Measurements from ENCODE around the gene PIGU.

Gene PIGU

DNA sequence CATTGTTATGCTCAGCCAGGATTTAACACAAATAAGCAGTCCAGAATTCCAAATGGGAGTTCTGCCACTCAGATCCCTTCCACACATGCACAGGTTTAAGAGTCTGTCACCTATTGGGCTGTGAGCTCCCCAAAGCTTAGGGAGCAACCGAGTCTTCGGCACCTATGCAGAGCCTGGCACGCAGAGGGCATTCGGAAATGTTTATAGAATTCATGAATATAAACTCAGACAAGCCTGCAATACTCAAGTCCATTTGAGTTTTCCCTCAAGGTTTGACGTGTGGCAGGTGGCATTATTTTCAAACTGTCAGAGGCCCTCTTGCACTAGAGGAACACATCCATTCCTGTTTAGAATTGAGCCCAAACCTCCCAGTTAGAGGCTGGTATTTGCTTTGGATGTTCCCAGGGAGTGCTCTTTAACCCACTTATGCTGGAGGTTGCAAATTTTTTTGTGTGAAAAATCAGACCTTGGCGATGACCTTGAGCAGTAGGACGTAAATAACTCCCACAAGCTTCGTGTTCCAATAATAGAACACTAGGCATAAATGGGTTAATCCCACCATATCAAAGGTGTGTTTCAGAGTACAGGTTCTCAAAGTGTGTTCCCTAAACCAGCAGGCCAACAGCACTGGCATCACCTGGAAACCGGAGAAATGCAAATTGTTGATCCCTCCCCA lies 90.3 kb downstream of the PIGU start:
- Histone ChIP-seq H3K27ac (replicated peaks) (no peak overlapping the region), H3K4me3 (replicated peaks; ENCODE audit: insufficient read depth, low read length) (no peak overlapping the region), H3K27me3 (ENCODE audit: insufficient read depth, poor library complexity, severe bottlenecking) (no peaks in the 10 kb centered on the region)
- DNase-seq (ENCODE audit: low read depth in 1 of 2, low spot score in 1 of 2) = no peak
- TF ChIP-seq, protein P1, sequence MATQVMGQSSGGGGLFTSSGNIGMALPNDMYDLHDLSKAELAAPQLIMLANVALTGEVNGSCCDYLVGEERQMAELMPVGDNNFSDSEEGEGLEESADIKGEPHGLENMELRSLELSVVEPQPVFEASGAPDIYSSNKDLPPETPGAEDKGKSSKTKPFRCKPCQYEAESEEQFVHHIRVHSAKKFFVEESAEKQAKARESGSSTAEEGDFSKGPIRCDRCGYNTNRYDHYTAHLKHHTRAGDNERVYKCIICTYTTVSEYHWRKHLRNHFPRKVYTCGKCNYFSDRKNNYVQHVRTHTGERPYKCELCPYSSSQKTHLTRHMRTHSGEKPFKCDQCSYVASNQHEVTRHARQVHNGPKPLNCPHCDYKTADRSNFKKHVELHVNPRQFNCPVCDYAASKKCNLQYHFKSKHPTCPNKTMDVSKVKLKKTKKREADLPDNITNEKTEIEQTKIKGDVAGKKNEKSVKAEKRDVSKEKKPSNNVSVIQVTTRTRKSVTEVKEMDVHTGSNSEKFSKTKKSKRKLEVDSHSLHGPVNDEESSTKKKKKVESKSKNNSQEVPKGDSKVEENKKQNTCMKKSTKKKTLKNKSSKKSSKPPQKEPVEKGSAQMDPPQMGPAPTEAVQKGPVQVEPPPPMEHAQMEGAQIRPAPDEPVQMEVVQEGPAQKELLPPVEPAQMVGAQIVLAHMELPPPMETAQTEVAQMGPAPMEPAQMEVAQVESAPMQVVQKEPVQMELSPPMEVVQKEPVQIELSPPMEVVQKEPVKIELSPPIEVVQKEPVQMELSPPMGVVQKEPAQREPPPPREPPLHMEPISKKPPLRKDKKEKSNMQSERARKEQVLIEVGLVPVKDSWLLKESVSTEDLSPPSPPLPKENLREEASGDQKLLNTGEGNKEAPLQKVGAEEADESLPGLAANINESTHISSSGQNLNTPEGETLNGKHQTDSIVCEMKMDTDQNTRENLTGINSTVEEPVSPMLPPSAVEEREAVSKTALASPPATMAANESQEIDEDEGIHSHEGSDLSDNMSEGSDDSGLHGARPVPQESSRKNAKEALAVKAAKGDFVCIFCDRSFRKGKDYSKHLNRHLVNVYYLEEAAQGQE (IDR thresholded peaks at IDR 0.05; ENCODE audit: insufficient replicate concordance, low read depth) = no peak
- TF ChIP-seq POLR2AphosphoS5 (IDR thresholded peaks at IDR 0.05; ENCODE audit: low read depth) = no peak
- TF ChIP-seq GABPA (IDR thresholded peaks at IDR 0.05; ENCODE audit: low read depth) = no peak
- TF ChIP-seq, protein P2, sequence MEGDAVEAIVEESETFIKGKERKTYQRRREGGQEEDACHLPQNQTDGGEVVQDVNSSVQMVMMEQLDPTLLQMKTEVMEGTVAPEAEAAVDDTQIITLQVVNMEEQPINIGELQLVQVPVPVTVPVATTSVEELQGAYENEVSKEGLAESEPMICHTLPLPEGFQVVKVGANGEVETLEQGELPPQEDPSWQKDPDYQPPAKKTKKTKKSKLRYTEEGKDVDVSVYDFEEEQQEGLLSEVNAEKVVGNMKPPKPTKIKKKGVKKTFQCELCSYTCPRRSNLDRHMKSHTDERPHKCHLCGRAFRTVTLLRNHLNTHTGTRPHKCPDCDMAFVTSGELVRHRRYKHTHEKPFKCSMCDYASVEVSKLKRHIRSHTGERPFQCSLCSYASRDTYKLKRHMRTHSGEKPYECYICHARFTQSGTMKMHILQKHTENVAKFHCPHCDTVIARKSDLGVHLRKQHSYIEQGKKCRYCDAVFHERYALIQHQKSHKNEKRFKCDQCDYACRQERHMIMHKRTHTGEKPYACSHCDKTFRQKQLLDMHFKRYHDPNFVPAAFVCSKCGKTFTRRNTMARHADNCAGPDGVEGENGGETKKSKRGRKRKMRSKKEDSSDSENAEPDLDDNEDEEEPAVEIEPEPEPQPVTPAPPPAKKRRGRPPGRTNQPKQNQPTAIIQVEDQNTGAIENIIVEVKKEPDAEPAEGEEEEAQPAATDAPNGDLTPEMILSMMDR (IDR thresholded peaks at IDR 0.05; ENCODE audit: insufficient read depth, low read length) = no peak

DNA sequence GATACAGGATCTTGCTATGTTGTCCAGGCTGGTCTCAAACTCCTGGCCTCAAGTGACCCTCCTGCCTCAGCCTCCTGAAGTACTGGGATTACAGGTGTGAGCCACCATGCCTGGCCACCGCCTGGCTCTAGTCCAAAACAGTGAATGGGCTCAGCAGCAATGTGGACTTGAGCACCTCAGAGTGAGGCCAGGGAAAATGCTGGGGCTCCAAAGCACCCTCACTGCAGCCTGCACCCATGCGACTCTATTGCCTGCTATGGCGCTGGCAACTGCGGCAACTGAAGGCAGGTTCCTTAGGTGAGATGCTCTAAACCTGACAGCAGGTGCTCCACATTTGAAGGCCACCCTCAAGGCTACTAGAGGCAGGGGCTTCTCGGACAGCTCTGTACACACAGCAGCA lies 91.9 kb downstream of the PIGU start:
- TF ChIP-seq GABPA (IDR thresholded peaks at IDR 0.05; ENCODE audit: low read depth) = no peak
- TF ChIP-seq, protein P2 (IDR thresholded peaks at IDR 0.05; ENCODE audit: insufficient read depth, low read length) = no peak
- no peak for TF ChIP-seq POLR2AphosphoS5 (IDR thresholded peaks at IDR 0.05; ENCODE audit: low read depth)
- TF ChIP-seq, protein P1 (IDR thresholded peaks at IDR 0.05; ENCODE audit: insufficient replicate concordance, low read depth) = no peak
- TF ChIP-seq SPI1 (IDR thresholded peaks at IDR 0.05; ENCODE audit: borderline replicate concordance, low read depth) = no peak
- no peak for DNase-seq (ENCODE audit: low read depth in 1 of 2, low spot score in 1 of 2)
- H3K27ac ChIP-seq (replicated peaks) = no peak overlapping the region
- no peak overlapping the region for H3K4me3 ChIP-seq (replicated peaks; ENCODE audit: insufficient read depth, low read length)
- no peaks in the 10 kb centered on the region for H3K27me3 ChIP-seq (ENCODE audit: insufficient read depth, poor library complexity, severe bottlenecking)

DNA sequence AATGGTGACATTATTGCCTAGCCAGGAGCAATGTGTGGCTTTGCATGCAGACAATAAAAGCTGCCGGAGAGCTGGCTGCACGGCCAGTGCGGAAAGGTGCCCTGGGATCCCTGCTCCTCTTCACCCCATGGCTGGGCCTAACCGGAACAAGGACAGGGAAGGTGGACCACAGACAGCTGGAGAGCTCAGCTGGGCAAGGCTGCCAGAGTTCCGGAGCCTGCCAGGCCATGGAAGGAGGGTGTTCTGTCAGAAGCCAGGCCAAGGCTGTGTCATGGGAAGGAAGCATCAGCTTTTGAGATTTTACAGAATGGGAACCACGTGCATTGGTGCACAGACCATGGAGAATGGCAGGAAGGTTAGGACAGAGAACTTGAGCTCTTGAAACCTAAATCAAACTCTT lies 93.3 kb downstream of the PIGU start:
- TF ChIP-seq, protein P2 (IDR thresholded peaks at IDR 0.05; ENCODE audit: insufficient read depth, low read length) = no peak
- TF ChIP-seq, protein P1 (IDR thresholded peaks at IDR 0.05; ENCODE audit: insufficient replicate concordance, low read depth) = no peak
- TF ChIP-seq GABPA (IDR thresholded peaks at IDR 0.05; ENCODE audit: low read depth) = no peak
- TF ChIP-seq SPI1 (IDR thresholded peaks at IDR 0.05; ENCODE audit: borderline replicate concordance, low read depth) = no peak
- no peak for TF ChIP-seq POLR2AphosphoS5 (IDR thresholded peaks at IDR 0.05; ENCODE audit: low read depth)

More for the DNA sequence above, 93.3 kb downstream of the PIGU start:
- Histone ChIP-seq H3K27me3 (ENCODE audit: insufficient read depth, poor library complexity, severe bottlenecking) (no peaks in the 10 kb centered on the region), H3K27ac (replicated peaks) (no peak overlapping the region), H3K4me3 (replicated peaks; ENCODE audit: insufficient read depth, low read length) (no peak overlapping the region)
- DNase-seq (ENCODE audit: low read depth in 1 of 2, low spot score in 1 of 2) = no peak

Data from HL-60 (cell line).